Hepatocyte (in vitro differentiated cells): ENCODE data around the gene MPHOSPH9. TPM values are rescaled to one million over a fixed set of nuclear protein-coding genes. Genes with fewer than 3 reads are reported as not detected.

ENCODE experiments used
- DNase-seq: peaks from one replicate; pipeline ENCODE4 v3.0.0-alpha.2; 2016; ENCODE audit warnings: low spot score
- H2AFZ ChIP-seq: fragments of 200-600 bp; sonication (generic); 2 replicates; pipeline ENCODE4 v1.6.0; 2016; ENCODE audit warnings: antibody characterized with exemption, mild to moderate bottlenecking
- H3K27ac ChIP-seq: fragments of 200-600 bp; sonication (generic); 2 replicates; pipeline ENCODE4 v1.5.1; 2016; ENCODE audit warnings: mild to moderate bottlenecking
- H3K27me3 ChIP-seq: fragments of 200-600 bp; sonication (generic); 2 replicates; pipeline ENCODE4 v1.6.1; 2016
- H3K36me3 ChIP-seq: fragments of 200-600 bp; sonication (generic); replicated peaks from 2 replicates; pipeline ENCODE4 v1.5.1; 2016; ENCODE audit warnings: low read depth; ENCODE audit not compliant: insufficient read depth
- H3K4me1 ChIP-seq: fragments of 200-600 bp; sonication (generic); 2 replicates; pipeline ENCODE4 v1.5.1; 2016; ENCODE audit warnings: mild to moderate bottlenecking, moderate library complexity; ENCODE audit not compliant: insufficient read depth
- H3K4me2 ChIP-seq: fragments of 200-600 bp; sonication (generic); 2 replicates; pipeline ENCODE4 v1.6.0; 2016
- H3K4me3 ChIP-seq: fragments of 200-600 bp; sonication (generic); 2 replicates; pipeline ENCODE4 v1.5.1; 2016; ENCODE audit warnings: mild to moderate bottlenecking
- H3K79me2 ChIP-seq: fragments of 200-600 bp; sonication (generic); 2 replicates; pipeline ENCODE4 v1.6.0; 2017; ENCODE audit warnings: mild to moderate bottlenecking
- H3K9me2 ChIP-seq: fragments of 200-600 bp; sonication (generic); replicated peaks from 2 replicates; pipeline ENCODE4 v1.6.0; 2017; ENCODE audit warnings: mild to moderate bottlenecking; ENCODE audit not compliant: insufficient read depth
- H3K9me3 ChIP-seq: fragments of 200-600 bp; sonication (generic); 2 replicates; pipeline ENCODE4 v1.5.1; 2016; ENCODE audit warnings: low read depth, mild to moderate bottlenecking
- H4K20me1 ChIP-seq: fragments of 200-600 bp; sonication (generic); 2 replicates; pipeline ENCODE4 v1.6.0; 2016; ENCODE audit warnings: mild to moderate bottlenecking; ENCODE audit not compliant: insufficient read depth, poor library complexity, severe bottlenecking
- EZH2 ChIP-seq: fragments of 200-600 bp; sonication (generic); IDR thresholded peaks from 2 replicates; pipeline ENCODE4 v1.6.1; 2016; ENCODE audit warnings: antibody characterized with exemption, mild to moderate bottlenecking, borderline replicate concordance
- EZH2phosphoT487 ChIP-seq: fragments of 200-600 bp; sonication (generic); IDR thresholded peaks from one replicate; pipeline ENCODE4 v1.6.1; 2018; ENCODE audit warnings: antibody characterized with exemption, mild to moderate bottlenecking, low read depth, moderate library complexity; ENCODE audit not compliant: unreplicated experiment, severe bottlenecking
- WGBS: methylation state at CpG from one replicate; pipeline ENCODE4 v1.1.6; 2016; ENCODE audit warnings: low lambda C conversion rate; ENCODE audit errors: missing lambda C conversion rate; 5-methylcytosine and 5-hydroxymethylcytosine counted together
- polyA plus RNA-seq: library from polyadenylated mRNA; unstranded; fragments of >200 nt; fragmentation: Nextera tagmentation; extraction: Ambion mirVana; gene quantifications from 2 replicates; pipeline ENCODE4 v1.2.1, GENCODE V29; 2016
- total RNA-seq: library from RNA; depleted of rRNA; stranded (reverse); fragments of >200 nt; gene quantifications from 2 replicates; pipeline ENCODE4 v1.2.3, GENCODE V29; 2014
- TF ChIP-seq, protein P1 (sequence below): fragments of 200-600 bp; sonication (generic); IDR thresholded peaks from 2 replicates; pipeline ENCODE4 v1.5.1; 2016; ENCODE audit warnings: antibody characterized with exemption, mild to moderate bottlenecking; ENCODE audit not compliant: poor library complexity

MPHOSPH9 gene
- total and polyA plus RNA-seq, 2 experiments from 2014 or later: 13.1 to 44.3 TPM

GRCh38 chr12:123143736-123144461 is 89.0 kb downstream of the MPHOSPH9 start:
- DNase-seq: no peak
- Histone ChIP-seq H3K4me3 (no peak overlapping the region), H3K27me3 (no peaks in the 10 kb centered on the region), H4K20me1 (no peaks in the 10 kb centered on the region), H3K79me2 (peaks cover 61% of the 10 kb centered on the region), H2AFZ (no peak overlapping the region), H3K27ac (peak overlapping the region; percentile 91), H3K36me3 (no peaks in the 10 kb centered on the region), H3K9me2 (no peaks in the 10 kb centered on the region), H3K9me3 (no peaks in the 10 kb centered on the region), H3K4me2 (no peak overlapping the region), H3K4me1 (peaks cover 41% of the 10 kb centered on the region)
- WGBS: 89% methylated on average over 4 of the region's 4 CpGs
- TF ChIP-seq, protein P1, sequence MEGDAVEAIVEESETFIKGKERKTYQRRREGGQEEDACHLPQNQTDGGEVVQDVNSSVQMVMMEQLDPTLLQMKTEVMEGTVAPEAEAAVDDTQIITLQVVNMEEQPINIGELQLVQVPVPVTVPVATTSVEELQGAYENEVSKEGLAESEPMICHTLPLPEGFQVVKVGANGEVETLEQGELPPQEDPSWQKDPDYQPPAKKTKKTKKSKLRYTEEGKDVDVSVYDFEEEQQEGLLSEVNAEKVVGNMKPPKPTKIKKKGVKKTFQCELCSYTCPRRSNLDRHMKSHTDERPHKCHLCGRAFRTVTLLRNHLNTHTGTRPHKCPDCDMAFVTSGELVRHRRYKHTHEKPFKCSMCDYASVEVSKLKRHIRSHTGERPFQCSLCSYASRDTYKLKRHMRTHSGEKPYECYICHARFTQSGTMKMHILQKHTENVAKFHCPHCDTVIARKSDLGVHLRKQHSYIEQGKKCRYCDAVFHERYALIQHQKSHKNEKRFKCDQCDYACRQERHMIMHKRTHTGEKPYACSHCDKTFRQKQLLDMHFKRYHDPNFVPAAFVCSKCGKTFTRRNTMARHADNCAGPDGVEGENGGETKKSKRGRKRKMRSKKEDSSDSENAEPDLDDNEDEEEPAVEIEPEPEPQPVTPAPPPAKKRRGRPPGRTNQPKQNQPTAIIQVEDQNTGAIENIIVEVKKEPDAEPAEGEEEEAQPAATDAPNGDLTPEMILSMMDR: no peak
- no peak for TF ChIP-seq EZH2phosphoT487

GRCh38 chr12:123142921-123143735 is 89.8 kb downstream of the MPHOSPH9 start:
- no peaks in the 10 kb centered on the region for H3K9me2 ChIP-seq
- H3K27me3 ChIP-seq: no peaks in the 10 kb centered on the region
- H3K9me3 ChIP-seq: no peaks in the 10 kb centered on the region
- H2AFZ ChIP-seq: no peak overlapping the region
- H3K27ac ChIP-seq: peak overlapping the region; percentile 91
- H3K79me2 ChIP-seq: peaks cover 61% of the 10 kb centered on the region
- no peak for TF ChIP-seq EZH2phosphoT487
- TF ChIP-seq, protein P1: no peak
- no peak for TF ChIP-seq EZH2
- no peak overlapping the region for H3K4me3 ChIP-seq
- peaks cover 39% of the 10 kb centered on the region for H3K4me1 ChIP-seq
- 81% methylated on average over 11 of the region's 11 CpGs for WGBS
- DNase-seq: peak; percentile 49
- no peaks in the 10 kb centered on the region for H3K36me3 ChIP-seq
- H4K20me1 ChIP-seq: no peaks in the 10 kb centered on the region
- H3K4me2 ChIP-seq: peak overlapping the region; percentile 65

- H3K9me2 ChIP-seq: no peaks in the 10 kb centered on the region
- no peaks in the 10 kb centered on the region for H3K9me3 ChIP-seq
- no peak overlapping the region for H2AFZ ChIP-seq
- no peak for DNase-seq
- H3K79me2 ChIP-seq: peaks cover 56% of the 10 kb centered on the region
- WGBS: 70% methylated on average over 5 of the region's 5 CpGs
- H4K20me1 ChIP-seq: no peaks in the 10 kb centered on the region
- TF ChIP-seq, protein P1: no peak
- TF ChIP-seq EZH2 (no peak), EZH2phosphoT487 (no peak)
- H3K4me2 ChIP-seq: peak overlapping the region; percentile 65
- H3K4me3 ChIP-seq: no peak overlapping the region
- H3K36me3 ChIP-seq: no peaks in the 10 kb centered on the region
- H3K4me1 ChIP-seq: peaks cover 39% of the 10 kb centered on the region
- peak overlapping the region; percentile 91 for H3K27ac ChIP-seq
- no peaks in the 10 kb centered on the region for H3K27me3 ChIP-seq
These were observed 90.5 kb downstream of the MPHOSPH9 start for GRCh38 chr12:123142518-123142840.
